Stimulated activated naive CD8-positive, alpha-beta T cell treated with anti-CD3 and anti-CD28 coated beads, Interleukin-15, amount 100 ng/mL, for 72 hours (primary cell): ENCODE measurements around the gene RASGRP3.

Experiments
- ATAC-seq: fragments of 150-1000 bp; cut with Tn5 transposase; 2 replicates; pipeline ENCODE4 v1.10.0; 2021; ENCODE audit warnings: mild to moderate bottlenecking, moderate library complexity
- DNase-seq, 2 donors: peaks; one replicate each; pipeline ENCODE4 v3.0.0; 2021 to 2022
- H3K27ac Mint-ChIP-seq, 2 donors: one replicate each; pipeline ENCODE4 v1.8.0; 2022; ENCODE audit warnings: mild to moderate bottlenecking in 2 of 2, mixed read lengths in 2 of 2, moderate library complexity in 2 of 2
- H3K27me3 Mint-ChIP-seq: one replicate; pipeline ENCODE4 v1.8.0; 2022; ENCODE audit warnings: mixed read lengths
- H3K4me1 Mint-ChIP-seq: one replicate; pipeline ENCODE4 v1.8.0; 2022; ENCODE audit warnings: mild to moderate bottlenecking, mixed read lengths
- H3K4me3 Mint-ChIP-seq, 2 donors: one replicate each; pipeline ENCODE4 v1.8.0; 2022; ENCODE audit warnings: mild to moderate bottlenecking in 2 of 2, mixed read lengths in 2 of 2, moderate library complexity in 1 of 2
- H3K9me3 Mint-ChIP-seq, 2 donors: one replicate each; pipeline ENCODE4 v1.8.0; 2022; ENCODE audit warnings: mixed read lengths in 2 of 2

The RASGRP3 gene

DNA sequence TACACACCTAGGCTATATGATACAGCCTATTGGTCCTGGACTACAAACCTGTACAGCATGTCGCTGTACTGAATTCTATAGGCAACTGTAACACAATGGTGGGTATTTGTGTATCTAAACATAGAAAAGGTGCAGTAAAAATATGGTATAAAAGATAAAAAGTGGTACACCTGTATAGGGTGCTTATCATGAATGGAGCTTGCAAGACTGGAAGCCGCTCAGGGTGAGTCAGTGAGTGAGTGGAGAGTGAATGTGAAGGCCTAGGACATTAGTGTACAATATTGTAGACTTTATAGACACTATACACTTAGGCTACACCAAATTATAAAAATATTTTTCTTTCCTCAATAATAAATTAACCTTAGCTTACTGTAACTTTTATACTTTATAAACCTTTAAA, 41.8 kb downstream of the RASGRP3 start:
- H3K27ac Mint-ChIP-seq: no peak overlapping the region
- ATAC-seq: no peak
- H3K4me3 Mint-ChIP-seq: no peak overlapping the region
- no peak for DNase-seq
- no peaks in the 10 kb centered on the region for H3K9me3 Mint-ChIP-seq
- no peaks in the 10 kb centered on the region for H3K4me1 Mint-ChIP-seq
- H3K27me3 Mint-ChIP-seq: no peaks in the 10 kb centered on the region

- DNase-seq: no peak
- H3K9me3 Mint-ChIP-seq: no peaks in the 10 kb centered on the region
- no peaks in the 10 kb centered on the region for H3K4me1 Mint-ChIP-seq
- H3K27me3 Mint-ChIP-seq: no peaks in the 10 kb centered on the region
- no peak overlapping the region for H3K27ac Mint-ChIP-seq
- no peak for ATAC-seq
- no peak overlapping the region for H3K4me3 Mint-ChIP-seq
These were observed 42.5 kb downstream of the RASGRP3 start for GRCh38 chr2:33518929-33519328.

- DNase-seq: no peak
- H3K4me3 Mint-ChIP-seq: no peak overlapping the region
- H3K4me1 Mint-ChIP-seq: peaks cover 12% of the 10 kb centered on the region
- H3K27ac Mint-ChIP-seq: no peak overlapping the region
- H3K9me3 Mint-ChIP-seq: no peaks in the 10 kb centered on the region
- H3K27me3 Mint-ChIP-seq: no peaks in the 10 kb centered on the region
- no peak for ATAC-seq
These were observed 45.4 kb downstream of the RASGRP3 start for GRCh38 chr2:33521791-33522281.

GRCh38 chr2:33522576-33522975, 46.1 kb downstream of the RASGRP3 start:
- Mint-ChIP-seq H3K27ac (no peak overlapping the region), H3K4me1 (peaks cover 19% of the 10 kb centered on the region), H3K4me3 (no peak overlapping the region), H3K27me3 (no peaks in the 10 kb centered on the region), H3K9me3 (no peaks in the 10 kb centered on the region)
- ATAC-seq (no peak), DNase-seq (no peak)

GRCh38 chr2:33525666-33526065, 49.2 kb downstream of the RASGRP3 start:
- DNase-seq (no peak), ATAC-seq (peak; percentile 6)
- H3K27ac Mint-ChIP-seq: peak overlapping the region; percentile 85 to 88
- H3K4me3 Mint-ChIP-seq: no peak overlapping the region
- peaks cover 33% of the 10 kb centered on the region for H3K4me1 Mint-ChIP-seq
- no peaks in the 10 kb centered on the region for H3K9me3 Mint-ChIP-seq
- H3K27me3 Mint-ChIP-seq: no peaks in the 10 kb centered on the region

DNA sequence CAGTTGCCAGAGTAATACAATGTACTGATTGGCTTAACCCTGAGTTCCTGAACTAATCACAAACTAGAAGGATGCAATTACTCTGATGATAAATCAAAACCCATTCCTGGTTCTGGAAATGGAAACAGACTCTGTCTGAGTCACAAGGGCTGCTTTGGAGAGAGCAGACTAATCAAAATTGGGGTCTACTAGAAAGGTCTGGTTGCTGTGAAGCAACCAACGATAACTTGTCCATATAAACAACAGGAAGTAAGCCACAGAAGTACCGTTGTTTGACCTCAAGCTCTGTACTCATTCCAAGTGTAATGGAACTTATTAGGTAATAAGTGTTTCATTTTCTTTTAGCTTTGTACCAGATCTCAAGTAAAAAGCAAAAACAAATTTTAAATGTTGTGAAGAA, 49.7 kb downstream of the RASGRP3 start:
- H3K27me3 Mint-ChIP-seq: no peaks in the 10 kb centered on the region
- ATAC-seq (peak; percentile 93), DNase-seq (no peak)
- peak overlapping the region in 1 of 2 donors; percentile 33 for H3K4me3 Mint-ChIP-seq
- no peaks in the 10 kb centered on the region for H3K9me3 Mint-ChIP-seq
- peaks cover 33% of the 10 kb centered on the region for H3K4me1 Mint-ChIP-seq
- H3K27ac Mint-ChIP-seq: peak overlapping the region; percentile 85 to 88

DNA sequence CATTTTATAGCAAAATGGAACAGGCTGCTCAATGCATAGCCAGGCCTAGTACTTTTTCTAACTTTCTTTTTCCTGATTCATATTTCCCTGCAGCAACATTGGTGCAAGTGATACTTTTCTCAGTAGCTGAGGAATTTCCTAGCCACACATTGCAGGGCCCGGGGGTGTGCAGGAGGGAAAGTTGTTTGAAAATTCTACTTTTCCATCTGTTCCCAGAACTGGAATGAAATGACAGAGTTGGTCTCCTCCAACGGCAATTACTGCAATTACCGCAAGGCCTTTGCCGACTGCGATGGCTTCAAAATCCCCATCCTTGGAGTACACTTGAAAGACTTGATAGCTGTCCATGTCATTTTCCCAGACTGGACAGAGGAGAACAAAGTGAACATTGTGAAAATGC, 50.5 kb downstream of the RASGRP3 start:
- Mint-ChIP-seq H3K4me1 (peaks cover 33% of the 10 kb centered on the region), H3K27me3 (no peaks in the 10 kb centered on the region), H3K9me3 (no peaks in the 10 kb centered on the region), H3K27ac (peak overlapping the region in 1 of 2 donors; percentile 52), H3K4me3 (peak overlapping the region in 1 of 2 donors; percentile 14)
- DNase-seq (no peak), ATAC-seq (no peak)

GRCh38 chr2:33528441-33528950, 52.0 kb downstream of the RASGRP3 start:
- Mint-ChIP-seq H3K27ac (peak overlapping the region in 1 of 2 donors; percentile 57), H3K27me3 (no peaks in the 10 kb centered on the region), H3K4me3 (no peak overlapping the region), H3K4me1 (peaks cover 33% of the 10 kb centered on the region), H3K9me3 (no peaks in the 10 kb centered on the region)
- ATAC-seq (no peak), DNase-seq (no peak)

GRCh38 chr2:33529771-33530481, 53.5 kb downstream of the RASGRP3 start:
- H3K9me3 Mint-ChIP-seq: no peaks in the 10 kb centered on the region
- no peak for ATAC-seq
- no peak overlapping the region for H3K4me3 Mint-ChIP-seq
- H3K27ac Mint-ChIP-seq: no peak overlapping the region
- no peak for DNase-seq
- no peaks in the 10 kb centered on the region for H3K27me3 Mint-ChIP-seq
- peaks cover 33% of the 10 kb centered on the region for H3K4me1 Mint-ChIP-seq

- H3K4me1 Mint-ChIP-seq: peaks cover 30% of the 10 kb centered on the region
- H3K9me3 Mint-ChIP-seq: no peaks in the 10 kb centered on the region
- ATAC-seq: no peak
- no peaks in the 10 kb centered on the region for H3K27me3 Mint-ChIP-seq
- no peak overlapping the region for H3K27ac Mint-ChIP-seq
- DNase-seq: no peak
- H3K4me3 Mint-ChIP-seq: peak overlapping the region in 1 of 2 donors; percentile 19
These were observed 54.5 kb downstream of the RASGRP3 start for GRCh38 chr2:33530690-33531548.

DNA sequence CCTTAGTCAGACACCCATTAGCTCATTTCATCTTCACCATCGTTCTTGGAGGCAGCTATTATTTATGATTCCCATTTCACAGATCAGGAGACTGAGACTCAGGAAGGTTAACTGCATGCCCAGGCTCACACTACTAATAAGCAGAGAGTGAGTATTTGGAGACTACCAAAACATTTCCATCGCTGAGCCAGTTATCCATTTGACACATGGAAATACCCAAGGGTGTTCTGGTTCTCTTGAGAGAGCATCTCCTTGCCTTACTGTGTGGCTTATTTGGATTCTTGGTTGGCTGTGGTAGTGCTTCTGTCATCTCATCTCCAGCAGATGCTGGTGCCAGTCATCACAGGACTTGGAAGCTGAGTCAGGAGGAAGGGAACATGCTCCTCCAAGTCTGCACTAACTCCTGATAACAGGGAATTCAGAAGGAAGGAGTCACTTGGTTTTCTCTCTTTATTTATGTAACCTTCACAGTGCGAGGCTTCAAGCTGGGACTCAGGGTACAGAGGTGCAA, 55.2 kb downstream of the RASGRP3 start:
- Mint-ChIP-seq H3K4me3 (no peak overlapping the region), H3K27ac (no peak overlapping the region), H3K27me3 (no peaks in the 10 kb centered on the region), H3K4me1 (peaks cover 24% of the 10 kb centered on the region), H3K9me3 (no peaks in the 10 kb centered on the region)
- ATAC-seq (no peak), DNase-seq (no peak)

DNA sequence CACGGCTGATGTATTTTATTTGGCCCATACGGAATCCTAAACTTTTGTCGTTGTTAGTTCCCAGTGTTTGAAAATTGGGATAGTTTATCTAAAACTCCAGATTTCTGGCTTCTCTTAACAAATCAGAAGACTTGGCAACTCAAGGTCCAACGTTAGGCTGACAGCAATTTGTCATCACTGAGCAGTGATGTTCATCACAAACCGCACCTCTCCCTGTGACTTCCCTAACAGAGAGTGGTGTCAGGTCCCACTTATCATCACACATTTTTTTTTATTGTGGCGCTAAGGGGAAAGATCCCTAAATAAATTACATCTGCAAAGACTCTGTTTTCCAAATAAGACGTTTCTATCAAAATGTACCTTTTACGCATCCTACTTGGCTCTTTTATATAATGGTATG, 55.7 kb downstream of the RASGRP3 start:
- DNase-seq (no peak), ATAC-seq (no peak)
- Mint-ChIP-seq H3K4me3 (no peak overlapping the region), H3K4me1 (peaks cover 18% of the 10 kb centered on the region), H3K27ac (no peak overlapping the region), H3K9me3 (no peaks in the 10 kb centered on the region), H3K27me3 (no peaks in the 10 kb centered on the region)

GRCh38 chr2:33532966-33533365, 56.5 kb downstream of the RASGRP3 start:
- no peaks in the 10 kb centered on the region for H3K27me3 Mint-ChIP-seq
- H3K9me3 Mint-ChIP-seq: no peaks in the 10 kb centered on the region
- H3K4me3 Mint-ChIP-seq: no peak overlapping the region
- ATAC-seq: no peak
- no peak for DNase-seq
- H3K27ac Mint-ChIP-seq: no peak overlapping the region
- peaks cover 10% of the 10 kb centered on the region for H3K4me1 Mint-ChIP-seq

DNA sequence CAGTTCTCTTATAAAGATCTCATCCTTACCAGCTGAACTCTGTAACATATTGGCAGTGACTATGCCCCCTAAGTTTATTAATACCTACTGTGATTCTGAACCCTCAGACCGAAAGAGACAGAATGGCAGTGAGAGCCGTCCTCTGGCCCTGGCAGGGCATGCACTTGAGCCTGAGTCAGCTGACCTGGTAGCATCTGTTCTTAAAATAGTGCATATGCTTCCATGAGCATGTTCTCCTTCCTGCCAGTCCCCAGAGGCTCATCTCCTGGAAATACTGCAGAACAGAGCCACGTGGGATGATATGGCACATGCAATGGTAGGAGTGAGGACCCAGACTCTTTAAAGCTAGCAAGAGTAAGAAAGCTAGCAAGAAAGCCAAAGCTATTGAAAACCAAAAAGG, 59.0 kb downstream of the RASGRP3 start:
- Mint-ChIP-seq H3K27ac (no peak overlapping the region), H3K9me3 (no peaks in the 10 kb centered on the region), H3K4me1 (no peaks in the 10 kb centered on the region), H3K4me3 (no peak overlapping the region), H3K27me3 (no peaks in the 10 kb centered on the region)
- no peak for ATAC-seq
- no peak for DNase-seq

- DNase-seq (no peak), ATAC-seq (no peak)
- Mint-ChIP-seq H3K27ac (no peak overlapping the region), H3K4me3 (no peak overlapping the region), H3K4me1 (no peaks in the 10 kb centered on the region), H3K9me3 (no peaks in the 10 kb centered on the region), H3K27me3 (no peaks in the 10 kb centered on the region)
These were observed 64.8 kb downstream of the RASGRP3 start for GRCh38 chr2:33541243-33541642.

- Mint-ChIP-seq H3K4me3 (no peak overlapping the region), H3K4me1 (peaks cover 8% of the 10 kb centered on the region), H3K27me3 (no peaks in the 10 kb centered on the region), H3K9me3 (no peaks in the 10 kb centered on the region), H3K27ac (no peak overlapping the region)
- DNase-seq (no peak), ATAC-seq (no peak)
These were observed 73.8 kb downstream of the RASGRP3 start for GRCh38 chr2:33550206-33550605.
